BLaER1 treated with 17β-estradiol and CSF1 and Interleukin-3, amounts not matched to agents 10 nM and 100 nM (cell line): ENCODE results near the gene DEFB131B.
"Not testable (repeated sequence)": the region's sequence is repeated elsewhere in the genome, so short reads cannot be mapped to it uniquely, and the experiment has no call there.

ENCODE experiments used
- H3K27ac ChIP-seq, 11 experiments: shearing (Covaris generic); formaldehyde crosslinking; 2 replicates each; pipeline ENCODE4 v1.8.1; 2022
- H3K27me3 ChIP-seq, 11 experiments: shearing (Covaris generic); formaldehyde crosslinking; 2 replicates each; pipeline ENCODE4 v1.8.1; 2022
- H3K36me3 ChIP-seq, 11 experiments: shearing (Covaris generic); formaldehyde crosslinking; 2 replicates each; pipeline ENCODE4 v1.8.1; 2022
- H3K4me1 ChIP-seq, 10 experiments: shearing (Covaris generic); formaldehyde crosslinking; 2 replicates each; pipeline ENCODE4 v1.8.1; 2022
- H3K4me2 ChIP-seq, 11 experiments: shearing (Covaris generic); formaldehyde crosslinking; 2 replicates each; pipeline ENCODE4 v1.8.1; 2022
- H3K4me3 ChIP-seq, 10 experiments: shearing (Covaris generic); formaldehyde crosslinking; 2 replicates each; pipeline ENCODE4 v1.8.1; 2022
- H3K9ac ChIP-seq, 11 experiments: shearing (Covaris generic); formaldehyde crosslinking; 2 replicates each; pipeline ENCODE4 v1.8.1; 2022
- H3K9me3 ChIP-seq, 11 experiments: shearing (Covaris generic); formaldehyde crosslinking; replicated peaks in 1 of 11; 2 replicates each; pipeline ENCODE4 v1.8.1; 2022
- H4K20me1 ChIP-seq, 11 experiments: shearing (Covaris generic); formaldehyde crosslinking; 2 replicates each; pipeline ENCODE4 v1.8.1; 2022
- Cebpa-rat ChIP-seq, 11 experiments: shearing (Covaris generic); IDR thresholded peaks; 2 replicates each; pipeline ENCODE4 v1.8.1; 2022

The DEFB131B gene, protein sequence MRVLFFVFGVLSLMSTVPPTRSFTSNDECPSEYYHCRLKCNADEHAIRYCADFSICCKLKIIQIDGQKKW

DNA sequence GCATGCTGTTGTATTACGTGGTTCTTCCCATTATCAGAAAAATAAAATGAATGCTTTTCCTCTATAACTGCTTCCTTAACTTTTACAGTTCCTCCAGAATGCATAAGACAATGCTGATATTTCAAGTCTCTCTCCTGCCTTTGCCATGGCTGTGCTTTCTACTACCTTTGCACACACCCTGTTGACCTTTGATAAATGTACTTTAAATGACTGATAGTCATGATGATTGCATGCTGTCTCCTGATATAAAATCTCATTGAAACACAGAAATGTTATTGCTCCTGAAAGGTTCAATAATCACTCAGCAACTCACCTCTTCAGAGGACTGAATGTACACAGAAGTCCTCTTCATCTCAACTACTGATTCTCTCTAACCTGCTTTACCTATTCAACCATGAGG lies at the start of gene DEFB131B:
TSS of gene DEFB131B (plus strand) at position 395 of the 400 bp plus-strand sequence. CDS start at position 395, 0 bp downstream.
- not testable (repeated sequence) for H3K4me1 ChIP-seq, H3K4me3 ChIP-seq, H3K27me3 ChIP-seq, H4K20me1 ChIP-seq, H3K27ac ChIP-seq, H3K9me3 ChIP-seq, H3K4me2 ChIP-seq, H3K9ac ChIP-seq
- peaks cover 0 to 10% (median 0%) of the 10 kb centered on the region in 11 experiments; a peak in 2 of 22 replicates for H3K36me3 ChIP-seq

DNA sequence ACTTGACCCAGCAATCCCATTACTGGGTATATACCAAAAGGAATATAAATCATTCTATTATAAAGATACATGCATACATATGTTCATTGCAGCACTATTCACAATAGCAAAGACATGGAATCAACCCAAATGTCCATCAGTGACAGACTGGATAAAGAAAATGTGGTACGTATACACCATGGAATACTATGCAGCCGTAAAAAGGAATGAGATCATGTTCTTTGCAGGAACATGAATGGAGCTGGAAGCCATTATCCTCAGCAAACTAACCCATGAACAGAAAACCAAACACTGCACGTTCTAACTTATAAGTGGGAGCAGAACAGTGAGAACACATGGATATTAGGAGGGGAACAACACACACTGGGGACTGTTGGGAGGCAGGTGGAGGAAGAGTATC lies 49.0 kb upstream of the DEFB131B start:
- H4K20me1 ChIP-seq, H3K4me3 ChIP-seq, H3K9ac ChIP-seq, H3K27ac ChIP-seq, H3K36me3 ChIP-seq, H3K27me3 ChIP-seq: not testable (repeated sequence)
- peaks cover 0 to 17% (median 5%) of the 10 kb centered on the region in 10 experiments; a peak in 12 of 20 replicates for H3K4me1 ChIP-seq
- peaks cover 0 to 17% (median 4%) of the 10 kb centered on the region in 11 experiments; a peak in 7 of 22 replicates for H3K9me3 ChIP-seq
- H3K4me2 ChIP-seq: peak overlapping the region in 1 of 11 experiments; percentile 12; a peak in 2 of 22 replicates

DNA sequence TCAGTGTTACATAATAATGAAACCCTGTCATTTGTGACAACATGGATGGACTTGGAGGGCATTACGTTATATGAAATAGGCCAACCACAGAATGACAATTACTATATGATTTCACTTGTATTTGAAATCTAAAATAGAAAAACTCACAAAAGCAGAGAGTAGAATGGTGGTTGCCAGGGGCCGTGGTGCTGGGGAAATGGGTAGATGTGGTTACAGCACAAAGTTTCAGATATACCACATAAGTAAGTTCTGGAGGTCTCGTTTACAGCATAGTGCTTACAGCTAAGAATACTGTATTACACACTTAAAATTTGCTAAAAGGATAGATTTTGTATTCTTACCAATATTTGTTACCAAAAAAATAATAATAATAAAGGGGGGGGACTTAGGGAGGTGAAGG lies 48.6 kb upstream of the DEFB131B start:
- Histone ChIP-seq H3K4me1 (peaks cover 0 to 17% (median 5%) of the 10 kb centered on the region in 10 experiments; a peak in 12 of 20 replicates), H3K4me2 (peak overlapping the region in 2 of 11 experiments; percentile 12 to 44; a peak in 3 of 22 replicates), H3K9me3 (peaks cover 0 to 17% (median 4%) of the 10 kb centered on the region in 11 experiments; a peak in 7 of 22 replicates)
- H3K9ac ChIP-seq, H3K27ac ChIP-seq, H3K27me3 ChIP-seq, H4K20me1 ChIP-seq, H3K4me3 ChIP-seq, H3K36me3 ChIP-seq: not testable (repeated sequence)

DNA sequence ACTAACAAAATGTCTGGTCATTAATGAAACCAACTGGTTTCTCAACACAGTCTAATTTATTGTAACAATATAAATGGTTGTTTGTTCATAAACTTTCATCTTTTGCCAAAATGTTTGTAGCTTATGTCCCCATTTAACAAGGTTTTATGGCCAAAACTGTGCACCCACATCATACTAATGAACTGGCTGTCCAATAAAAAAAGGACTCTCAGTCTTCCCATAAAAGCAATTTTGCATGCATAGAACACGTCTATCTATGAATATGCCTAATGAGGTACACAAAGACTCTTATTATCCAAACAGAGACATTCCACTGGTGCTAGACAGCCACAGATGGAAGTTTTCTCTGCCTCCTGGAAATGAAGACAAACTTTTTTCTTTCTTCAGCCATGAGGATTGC lies 45.4 kb upstream of the DEFB131B start, which contains the start of gene DEFB108B:
TSS of gene DEFB108B (plus strand) at position 390 of the 400 bp plus-strand sequence. CDS start at position 390, 0 bp downstream.
- H3K9ac ChIP-seq, H3K4me2 ChIP-seq: not testable (repeated sequence)

DNA sequence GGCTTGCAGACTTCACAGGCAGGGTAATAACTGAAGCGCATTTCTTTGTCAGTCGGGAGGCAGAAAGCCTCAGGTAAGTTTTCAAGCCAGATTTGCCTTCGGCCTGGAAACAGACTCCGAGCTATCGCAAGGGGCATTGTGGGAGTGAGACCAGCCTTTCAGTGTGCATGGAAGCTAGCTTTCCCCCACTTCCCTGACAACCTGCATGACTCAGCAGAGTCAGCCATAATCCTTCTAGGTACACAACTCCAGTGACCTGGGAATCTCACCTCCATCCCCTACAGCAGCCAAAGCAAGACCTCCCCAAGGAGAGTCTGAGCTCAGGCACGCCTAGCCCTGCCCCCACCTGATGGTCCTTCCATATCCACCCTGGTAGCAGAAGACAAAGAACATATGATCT lies 35.5 kb upstream of the DEFB131B start:
- not testable (repeated sequence) for H3K4me3 ChIP-seq, H3K27me3 ChIP-seq, H3K36me3 ChIP-seq, H3K9ac ChIP-seq, H3K4me1 ChIP-seq, H3K4me2 ChIP-seq, H4K20me1 ChIP-seq, H3K27ac ChIP-seq
- H3K9me3 ChIP-seq: peaks cover 0 to 13% (median 5%) of the 10 kb centered on the region in 11 experiments; a peak in 8 of 22 replicates

More for the DNA sequence above, 45.4 kb upstream of the DEFB131B start, which contains the start of gene DEFB108B:
- H3K4me3 ChIP-seq, H3K27me3 ChIP-seq, H3K36me3 ChIP-seq, H4K20me1 ChIP-seq, H3K27ac ChIP-seq, H3K9me3 ChIP-seq: not testable (repeated sequence)
- H3K4me1 ChIP-seq: peaks cover 0 to 17% (median 5%) of the 10 kb centered on the region in 10 experiments; a peak in 12 of 20 replicates

GRCh38 chr11:71843355-71843754 lies 34.9 kb upstream of the DEFB131B start:
- H3K9ac ChIP-seq: not testable (repeated sequence)
- H3K9me3 ChIP-seq: peaks cover 0 to 16% (median 9%) of the 10 kb centered on the region in 11 experiments; a peak in 17 of 22 replicates

GRCh38 chr11:71843858-71844257 lies 34.4 kb upstream of the DEFB131B start:
- H3K9me3 ChIP-seq: peaks cover 0 to 19% (median 11%) of the 10 kb centered on the region in 11 experiments; a peak in 17 of 22 replicates
- no peaks in the 10 kb centered on the region for H3K27me3 ChIP-seq
- H3K4me3 ChIP-seq: no peak overlapping the region
- no peak overlapping the region for H3K27ac ChIP-seq
- no peaks in the 10 kb centered on the region for H4K20me1 ChIP-seq
- TF ChIP-seq Cebpa-rat (IDR thresholded peaks at IDR 0.05): no peak
- no peaks in the 10 kb centered on the region for H3K4me1 ChIP-seq
- H3K4me2 ChIP-seq: no peak overlapping the region
- no peak overlapping the region for H3K9ac ChIP-seq
- no peaks in the 10 kb centered on the region for H3K36me3 ChIP-seq

More at GRCh38 chr11:71843355-71843754, 34.9 kb upstream of the DEFB131B start:
- not testable (repeated sequence) for H3K27me3 ChIP-seq, H3K27ac ChIP-seq, H3K4me3 ChIP-seq, H3K4me2 ChIP-seq, H3K36me3 ChIP-seq, H3K4me1 ChIP-seq, H4K20me1 ChIP-seq

DNA sequence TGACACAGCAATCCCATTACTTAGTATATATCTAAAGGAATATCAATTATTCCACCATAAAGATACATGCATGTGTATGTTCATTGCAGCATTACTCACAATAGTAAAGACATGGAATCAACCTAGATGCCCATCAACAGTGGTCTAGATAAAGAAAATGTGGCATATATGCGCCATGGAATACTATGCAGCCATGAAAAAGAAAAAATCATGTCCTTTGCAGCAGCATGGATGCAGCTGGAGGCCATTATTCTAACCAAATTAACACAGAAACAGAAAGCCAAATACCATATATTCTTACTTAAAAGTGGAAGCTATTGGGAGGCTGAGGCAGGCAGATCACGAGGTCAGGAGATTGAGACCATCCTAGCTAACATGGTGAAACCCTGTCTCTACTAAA lies 24.4 kb upstream of the DEFB131B start:
- H3K9ac ChIP-seq, H3K4me3 ChIP-seq, H3K4me2 ChIP-seq, H3K36me3 ChIP-seq, H3K27me3 ChIP-seq, H3K27ac ChIP-seq, H4K20me1 ChIP-seq: not testable (repeated sequence)
- H3K9me3 ChIP-seq: peaks cover 16 to 37% (median 23%) of the 10 kb centered on the region in 11 experiments; a peak in 20 of 22 replicates
- peaks cover 8 to 29% (median 15%) of the 10 kb centered on the region in 10 experiments; a peak in 19 of 20 replicates for H3K4me1 ChIP-seq

DNA sequence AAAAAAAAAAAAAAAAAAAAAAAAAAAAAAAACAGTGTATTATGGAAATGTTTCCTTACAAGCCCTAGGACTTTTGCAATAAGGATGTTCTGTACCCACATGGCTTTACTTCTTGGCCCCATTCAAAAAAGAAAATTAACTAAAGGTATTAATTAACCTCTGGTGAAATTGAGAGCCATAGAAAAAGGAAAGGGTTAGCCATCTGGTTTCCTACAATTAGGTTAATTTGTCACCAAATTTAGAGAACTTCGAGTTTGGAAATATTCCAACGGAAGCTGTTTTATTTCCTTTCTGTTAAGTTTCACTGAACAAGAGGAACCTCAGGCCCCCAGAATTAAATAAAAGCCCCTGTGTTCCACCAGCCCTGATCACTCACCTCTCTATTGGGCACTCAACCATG lies 22.4 kb upstream of the DEFB131B start:
- H3K9ac ChIP-seq, H3K27me3 ChIP-seq, H3K4me3 ChIP-seq, H4K20me1 ChIP-seq, H3K36me3 ChIP-seq: not testable (repeated sequence)
- Histone ChIP-seq H3K27ac (peak overlapping the region in 4 of 11 experiments; percentile 43 to 72 (median 61); a peak in 8 of 22 replicates), H3K4me2 (peak overlapping the region; percentile 53 to 73 (median 67); a peak in 20 of 22 replicates), H3K9me3 (peaks cover 13 to 30% (median 19%) of the 10 kb centered on the region in 11 experiments; a peak in 20 of 22 replicates), H3K4me1 (peaks cover 8 to 41% (median 16%) of the 10 kb centered on the region in 10 experiments; a peak in 19 of 20 replicates)

- not testable (repeated sequence) for H3K36me3 ChIP-seq, H3K27ac ChIP-seq, H3K27me3 ChIP-seq, H4K20me1 ChIP-seq, H3K9ac ChIP-seq, H3K4me3 ChIP-seq, H3K9me3 ChIP-seq
- peaks cover under 1 to 32% (median 8%) of the 10 kb centered on the region in 10 experiments; a peak in 13 of 20 replicates for H3K4me1 ChIP-seq
- H3K4me2 ChIP-seq: peak overlapping the region in 2 of 11 experiments; percentile 10 to 20; a peak in 1 of 22 replicates
These were observed 17.4 kb upstream of the DEFB131B start for GRCh38 chr11:71860835-71861234.

DNA sequence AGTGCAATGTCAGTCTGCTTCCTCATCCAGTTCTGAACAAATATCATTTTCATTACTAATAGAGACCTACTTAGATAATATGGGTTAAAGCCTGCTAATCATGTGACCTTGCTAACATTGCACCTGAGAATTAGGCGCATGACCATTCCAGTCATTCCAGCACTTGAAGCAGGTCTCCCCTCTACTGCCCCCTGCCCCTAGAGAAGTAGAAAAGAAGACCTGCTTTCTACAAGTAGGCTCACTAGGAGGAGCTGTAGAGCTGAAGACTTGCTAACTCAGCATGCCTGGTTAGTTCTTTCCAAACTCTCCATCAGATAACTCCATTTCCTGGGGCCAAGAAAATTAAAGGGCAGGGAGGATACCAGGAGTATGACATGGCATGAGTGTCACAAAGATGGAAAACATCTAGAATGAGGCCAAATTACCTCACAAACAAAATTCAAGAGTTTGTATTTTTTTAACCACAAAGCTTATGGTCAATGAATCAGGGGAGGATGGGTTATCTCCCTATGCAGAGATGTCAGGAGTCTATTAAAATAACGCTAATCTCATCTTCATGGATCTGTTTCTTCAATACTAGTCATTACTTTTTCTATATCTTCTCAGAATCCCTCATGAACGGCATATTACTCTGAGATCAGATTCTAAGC lies 14.2 kb upstream of the DEFB131B start:
- H3K27me3 ChIP-seq, H3K36me3 ChIP-seq, H3K9me3 ChIP-seq, H3K27ac ChIP-seq, H3K9ac ChIP-seq, H3K4me3 ChIP-seq, H4K20me1 ChIP-seq, H3K4me2 ChIP-seq: not testable (repeated sequence)
- H3K4me1 ChIP-seq: peaks cover 0 to 12% (median 0%) of the 10 kb centered on the region in 10 experiments; a peak in 7 of 20 replicates

DNA sequence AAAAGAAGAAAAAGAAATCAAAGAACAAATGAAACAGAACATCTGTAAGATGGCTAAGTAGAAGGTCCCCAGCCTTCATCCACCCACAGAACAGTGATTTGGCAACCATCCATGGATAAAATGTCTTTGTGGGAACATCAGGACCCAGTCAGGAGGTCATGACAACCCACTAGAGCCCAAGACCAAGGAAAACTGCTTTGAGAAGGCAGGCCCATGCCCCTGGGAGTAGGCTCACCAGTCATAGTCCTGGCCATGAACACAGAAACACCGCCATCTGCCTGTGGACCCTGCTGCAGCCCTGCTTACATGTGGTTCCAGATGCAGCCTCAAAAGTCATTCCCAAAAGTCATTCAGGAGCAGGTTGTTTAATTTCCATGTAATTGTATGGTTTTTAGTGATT lies 11.0 kb upstream of the DEFB131B start:
- H3K4me3 ChIP-seq, H3K27me3 ChIP-seq, H3K4me2 ChIP-seq, H3K27ac ChIP-seq, H3K36me3 ChIP-seq, H3K9me3 ChIP-seq, H3K4me1 ChIP-seq, H4K20me1 ChIP-seq, H3K9ac ChIP-seq: not testable (repeated sequence)

GRCh38 chr11:71869931-71870330 lies 8.3 kb upstream of the DEFB131B start:
- not testable (repeated sequence) for H3K27ac ChIP-seq, H3K4me3 ChIP-seq, H3K27me3 ChIP-seq, H3K9ac ChIP-seq, H4K20me1 ChIP-seq, H3K9me3 ChIP-seq, H3K4me2 ChIP-seq, H3K36me3 ChIP-seq, H3K4me1 ChIP-seq
